Astrocyte (in vitro differentiated cells and primary cell): ENCODE measurements around the gene NRG3. TPM values are rescaled to one million over a fixed set of nuclear protein-coding genes. Genes with fewer than 3 reads are reported as not detected.

Experiments used
- DNase-seq: peaks from one replicate; pipeline ENCODE4 v3.0.0-alpha.2; 2010; ENCODE audit warnings: low read depth
- FAIRE-seq: peaks from 2 replicates; lab custom pipeline; 2011; peaks lifted over from hg19 to GRCh38; lab: Jason Lieb, UNC
- H2AFZ ChIP-seq: 2 replicates; pipeline ENCODE4 v1.6.0; 2012; ENCODE audit warnings: low read depth, low read length, inconsistent platforms
- H3K27ac ChIP-seq: 2 replicates; pipeline ENCODE4 v1.5.1; 2011; ENCODE audit warnings: low read depth, low read length, inconsistent platforms
- H3K27me3 ChIP-seq: 2 replicates; pipeline ENCODE4 v1.6.0; 2011; ENCODE audit warnings: low read length, inconsistent platforms; ENCODE audit not compliant: insufficient read depth
- H3K36me3 ChIP-seq: 2 replicates; pipeline ENCODE4 v1.5.1; 2011; ENCODE audit warnings: low read length, inconsistent platforms; ENCODE audit not compliant: insufficient read depth
- H3K4me1 ChIP-seq: 2 replicates; pipeline ENCODE4 v1.5.1; 2011; ENCODE audit warnings: low read length, inconsistent platforms; ENCODE audit not compliant: insufficient read depth
- H3K4me2 ChIP-seq: 2 replicates; pipeline ENCODE4 v1.6.0; 2012; ENCODE audit warnings: low read length, inconsistent platforms
- H3K4me3 ChIP-seq: 2 replicates; pipeline ENCODE4 v1.5.1; 2011; ENCODE audit warnings: low read depth, mild to moderate bottlenecking, low read length, inconsistent platforms; ENCODE audit not compliant: insufficient read depth
- H3K79me2 ChIP-seq: 2 replicates; pipeline ENCODE4 v1.6.0; 2012; ENCODE audit warnings: mild to moderate bottlenecking, low read length, inconsistent platforms; ENCODE audit not compliant: insufficient read depth
- H3K9ac ChIP-seq: 2 replicates; pipeline ENCODE4 v1.6.0; 2012; ENCODE audit warnings: mild to moderate bottlenecking, low read length, inconsistent platforms
- H3K9me3 ChIP-seq: 2 replicates; pipeline ENCODE4 v1.5.1; 2012; ENCODE audit warnings: low read depth, mild to moderate bottlenecking, low read length, inconsistent platforms; ENCODE audit not compliant: insufficient read depth
- H4K20me1 ChIP-seq: 2 replicates; pipeline ENCODE4 v1.6.0; 2012; ENCODE audit warnings: low read length, inconsistent platforms; ENCODE audit not compliant: insufficient read depth
- H3K27ac Mint-ChIP-seq: one replicate; pipeline ENCODE4 v1.8.0; 2021; ENCODE audit warnings: mild to moderate bottlenecking, mixed read lengths; ENCODE audit not compliant: unreplicated experiment
- H3K27me3 Mint-ChIP-seq: one replicate; pipeline ENCODE4 v1.8.0; 2021; ENCODE audit warnings: low read depth, mixed read lengths; ENCODE audit not compliant: unreplicated experiment
- H3K36me3 Mint-ChIP-seq: one replicate; pipeline ENCODE4 v1.8.0; 2021; ENCODE audit warnings: low read depth, mixed read lengths; ENCODE audit not compliant: unreplicated experiment
- H3K4me1 Mint-ChIP-seq: one replicate; pipeline ENCODE4 v1.8.0; 2021; ENCODE audit warnings: low read depth, mixed read lengths; ENCODE audit not compliant: unreplicated experiment
- H3K4me3 Mint-ChIP-seq: one replicate; pipeline ENCODE4 v1.8.0; 2021; ENCODE audit warnings: mild to moderate bottlenecking, moderate library complexity, mixed read lengths; ENCODE audit not compliant: unreplicated experiment
- H3K9me3 Mint-ChIP-seq: one replicate; pipeline ENCODE4 v1.8.0; 2021; ENCODE audit warnings: mild to moderate bottlenecking, mixed read lengths; ENCODE audit not compliant: unreplicated experiment
- CTCF ChIP-seq: IDR thresholded peaks from 2 replicates; pipeline ENCODE4 v1.5.1; 2011; ENCODE audit warnings: low read depth, mild to moderate bottlenecking, inconsistent platforms, low read length, moderate library complexity; ENCODE audit not compliant: insufficient read depth
- EZH2 ChIP-seq: IDR thresholded peaks from 2 replicates; pipeline ENCODE4 v1.6.1; 2012; ENCODE audit warnings: mild to moderate bottlenecking, low read length, inconsistent platforms; ENCODE audit not compliant: insufficient read depth
- total RNA-seq: library from RNA; stranded (reverse); gene quantifications from 2 replicates; pipeline ENCODE4 v1.2.1, GENCODE V29; 2021

NRG3 gene
- total RNA-seq, 1 donor from 2014 or later: 2.1 TPM

- Histone ChIP-seq H3K27ac (no peak overlapping the region), H4K20me1 (no peaks in the 10 kb centered on the region), H3K36me3 (no peaks in the 10 kb centered on the region), H3K9ac (no peak overlapping the region), H2AFZ (no peak overlapping the region), H3K79me2 (no peaks in the 10 kb centered on the region), H3K4me3 (no peak overlapping the region), H3K9me3 (no peaks in the 10 kb centered on the region), H3K27me3 (no peaks in the 10 kb centered on the region), H3K4me1 (no peaks in the 10 kb centered on the region), H3K4me2 (no peak overlapping the region)
- DNase-seq: no peak
- no peak for FAIRE-seq
- Mint-ChIP-seq H3K27ac (peak overlapping the region; percentile 43), H3K9me3 (no peaks in the 10 kb centered on the region), H3K4me3 (no peak overlapping the region), H3K36me3 (no peaks in the 10 kb centered on the region), H3K27me3 (no peaks in the 10 kb centered on the region), H3K4me1 (peaks cover 25% of the 10 kb centered on the region)
- TF ChIP-seq EZH2 (no peak), CTCF (no peak)
These were observed 528.0 kb downstream of the NRG3 start for GRCh38 chr10:82402906-82403401.

- Histone ChIP-seq H3K27ac (no peak overlapping the region), H4K20me1 (no peaks in the 10 kb centered on the region), H2AFZ (no peak overlapping the region), H3K79me2 (no peaks in the 10 kb centered on the region), H3K36me3 (no peaks in the 10 kb centered on the region), H3K4me1 (no peaks in the 10 kb centered on the region), H3K4me2 (no peak overlapping the region), H3K9me3 (no peaks in the 10 kb centered on the region), H3K27me3 (no peaks in the 10 kb centered on the region), H3K4me3 (no peak overlapping the region), H3K9ac (no peak overlapping the region)
- Mint-ChIP-seq H3K4me3 (no peak overlapping the region), H3K27me3 (no peaks in the 10 kb centered on the region), H3K4me1 (peaks cover 12% of the 10 kb centered on the region), H3K36me3 (no peaks in the 10 kb centered on the region), H3K9me3 (no peaks in the 10 kb centered on the region), H3K27ac (no peak overlapping the region)
- TF ChIP-seq CTCF: no peak
- no peak for TF ChIP-seq EZH2
- DNase-seq: no peak
- FAIRE-seq: no peak
These were observed 534.7 kb downstream of the NRG3 start for GRCh38 chr10:82409671-82410070.

- Histone ChIP-seq H3K27me3 (no peaks in the 10 kb centered on the region), H2AFZ (no peak overlapping the region), H3K27ac (no peak overlapping the region), H3K36me3 (no peaks in the 10 kb centered on the region), H3K79me2 (no peaks in the 10 kb centered on the region), H3K9ac (no peak overlapping the region), H3K4me1 (no peaks in the 10 kb centered on the region), H3K4me2 (no peak overlapping the region), H3K4me3 (no peak overlapping the region), H4K20me1 (no peaks in the 10 kb centered on the region), H3K9me3 (no peaks in the 10 kb centered on the region)
- H3K9me3 Mint-ChIP-seq: no peaks in the 10 kb centered on the region
- no peaks in the 10 kb centered on the region for H3K27me3 Mint-ChIP-seq
- no peak for TF ChIP-seq CTCF
- no peak for TF ChIP-seq EZH2
- H3K27ac Mint-ChIP-seq: peak overlapping the region; percentile 88
- H3K4me3 Mint-ChIP-seq: no peak overlapping the region
- peak; percentile 6 for DNase-seq
- no peak for FAIRE-seq
- H3K4me1 Mint-ChIP-seq: peaks cover 12% of the 10 kb centered on the region
- H3K36me3 Mint-ChIP-seq: no peaks in the 10 kb centered on the region
These were observed 536.4 kb downstream of the NRG3 start for GRCh38 chr10:82411416-82411815.
